H1 (cell line): ENCODE measurements around the gene BRSK2. TPM values are rescaled to one million over a fixed set of nuclear protein-coding genes. Genes with fewer than 3 reads are reported as not detected.

Experiments used
- CTCF ChIA-PET: fragments of 300-600 bp; sonication (Branson Sonifier 250); formaldehyde crosslinking; loops from one replicate; lab custom pipeline; 2021; ENCODE audit not compliant: partially characterized antibody; lab: Charles Lee
- POLR2A ChIA-PET: fragments of 300-600 bp; sonication (Branson Sonifier 250); formaldehyde crosslinking; loops from one replicate; lab custom pipeline; 2021; ENCODE audit warnings: inconsistent platforms; ENCODE audit not compliant: partially characterized antibody; lab: Charles Lee
- DNase-seq, 2 experiments: peaks; one replicate each; pipeline versions ENCODE4 v3.0.0 to v3.0.0-alpha.2; 2010 to 2022; ENCODE audit warnings: low spot score in 2 of 2, low read depth in 1 of 2, mixed read lengths in 1 of 2
- FAIRE-seq: peaks from 2 replicates; lab custom pipeline; 2011; peaks lifted over from hg19 to GRCh38; lab: Jason Lieb, UNC
- H2AFZ ChIP-seq: 2 replicates; pipeline ENCODE4 v1.8.1; 2012; ENCODE audit warnings: low read length, inconsistent platforms
- H2AK5ac ChIP-seq: 2 replicates; pipeline ENCODE4 v1.6.1; 2013; ENCODE audit warnings: low read depth, low read length
- H2BK120ac ChIP-seq: replicated peaks from 2 replicates; pipeline ENCODE3; 2013; ENCODE audit warnings: low read depth, low read length, inconsistent platforms
- H2BK12ac ChIP-seq: 2 replicates; pipeline ENCODE4 v1.6.1; 2013; ENCODE audit warnings: low read depth, low read length
- H2BK15ac ChIP-seq: 2 replicates; pipeline ENCODE4 v1.6.1; 2013; ENCODE audit warnings: low read length
- H2BK20ac ChIP-seq: 2 replicates; pipeline ENCODE4 v1.6.1; 2013; ENCODE audit warnings: low read length
- H2BK5ac ChIP-seq: 2 replicates; pipeline ENCODE4 v1.6.1; 2013; ENCODE audit warnings: low read depth, low read length
- H3K14ac ChIP-seq: 2 replicates; pipeline ENCODE4 v1.6.1; 2013; ENCODE audit warnings: inconsistent platforms; ENCODE audit not compliant: insufficient read length
- H3K18ac ChIP-seq: 2 replicates; pipeline ENCODE4 v1.6.1; 2013; ENCODE audit warnings: low read length; ENCODE audit errors: extremely low read depth
- H3K23ac ChIP-seq: 2 replicates; pipeline ENCODE4 v1.6.1; 2013; ENCODE audit warnings: inconsistent platforms; ENCODE audit not compliant: insufficient read length
- H3K23me2 ChIP-seq: 2 replicates; pipeline ENCODE4 v1.6.1; 2013; ENCODE audit warnings: low read depth, low read length
- H3K27ac ChIP-seq: 2 replicates; pipeline ENCODE4 v1.6.1; 2011; ENCODE audit warnings: low read depth, low read length, inconsistent platforms
- H3K27me3 ChIP-seq, 4 experiments: replicated peaks in 1 of 4; 1 replicate in 1 of 4; 2 replicates in 3 of 4; pipeline versions ENCODE4 v1.6.1 to v1.8.1; 2011 to 2013; ENCODE audit warnings: low read length in 3 of 4, mild to moderate bottlenecking in 3 of 4, inconsistent platforms in 2 of 4, mixed read lengths in 2 of 4, moderate library complexity in 1 of 4; ENCODE audit not compliant: control insufficient read depth in 3 of 4, insufficient read depth in 3 of 4; ENCODE audit errors: extremely low read depth in 1 of 4
- H3K36me3 ChIP-seq, 4 experiments: 2 replicates each; pipeline versions ENCODE4 v1.6.1 to v1.8.1; 2011 to 2013; ENCODE audit warnings: mild to moderate bottlenecking in 4 of 4, low read length in 3 of 4, moderate library complexity in 2 of 4, control low read depth in 1 of 4, inconsistent platforms in 1 of 4; ENCODE audit not compliant: insufficient read depth in 4 of 4, control insufficient read depth in 2 of 4
- H3K4ac ChIP-seq: replicated peaks from 2 replicates; pipeline ENCODE3; 2013; ENCODE audit warnings: low read length, low read depth, mixed read lengths, inconsistent platforms; ENCODE audit not compliant: insufficient read length
- H3K4me1 ChIP-seq, 4 experiments: replicated peaks in 1 of 4; 1 replicate in 1 of 4; 2 replicates in 3 of 4; pipeline versions ENCODE4 v1.6.1 to v1.8.1; 2011 to 2013; ENCODE audit warnings: low read length in 3 of 4, inconsistent platforms in 2 of 4, mixed read lengths in 1 of 4; ENCODE audit not compliant: insufficient read depth in 4 of 4, control insufficient read depth in 3 of 4
- H3K4me2 ChIP-seq, 2 experiments: 2 replicates each; pipeline versions ENCODE4 v1.6.1 to v1.8.1; 2011 to 2013; ENCODE audit warnings: low read depth in 2 of 2, low read length in 2 of 2, control low read depth in 1 of 2, inconsistent platforms in 1 of 2, mild to moderate bottlenecking in 1 of 2; ENCODE audit not compliant: insufficient read depth in 1 of 2
- H3K4me3 ChIP-seq, 4 experiments: fragments of 200-600, 300-600 bp in 1 of 4; sonication (generic), shearing (Covaris generic), sonication (Bioruptor Twin) in 1 of 4; 2 replicates each; pipeline versions ENCODE4 v1.5.1 to v1.8.1; 2011 to 2016; ENCODE audit warnings: low read length in 4 of 4, low read depth in 3 of 4, control low read depth in 2 of 4, inconsistent platforms in 2 of 4, mild to moderate bottlenecking in 2 of 4, mixed read lengths in 1 of 4, moderate library complexity in 1 of 4; ENCODE audit not compliant: insufficient read depth in 2 of 4; ENCODE audit errors: extremely low read depth in 1 of 4
- H3K56ac ChIP-seq: replicated peaks from 2 replicates; pipeline ENCODE3; 2013; ENCODE audit warnings: low read depth, mild to moderate bottlenecking, mixed read lengths, low read length, inconsistent platforms; ENCODE audit not compliant: insufficient read length
- H3K79me1 ChIP-seq: 2 replicates; pipeline ENCODE4 v1.6.1; 2013; ENCODE audit warnings: low read depth, low read length, control low read depth
- H3K79me2 ChIP-seq, 2 experiments: 2 replicates each; pipeline versions ENCODE4 v1.6.1 to v1.8.1; 2012 to 2013; ENCODE audit warnings: low read length in 2 of 2, mild to moderate bottlenecking in 2 of 2, inconsistent platforms in 1 of 2; ENCODE audit not compliant: insufficient read depth in 2 of 2, control insufficient read depth in 1 of 2
- H3K9ac ChIP-seq, 4 experiments: replicated peaks in 1 of 4; 1 replicate in 1 of 4; 2 replicates in 3 of 4; pipeline versions ENCODE4 v1.6.1 to v1.8.1; 2011 to 2013; ENCODE audit warnings: low read depth in 3 of 4, low read length in 3 of 4, control low read depth in 2 of 4, mild to moderate bottlenecking in 2 of 4, moderate library complexity in 2 of 4, inconsistent platforms in 1 of 4; ENCODE audit errors: extremely low read depth in 1 of 4
- H3K9me3 ChIP-seq, 2 experiments: 2 replicates each; pipeline versions ENCODE4 v1.6.1 to v1.8.1; 2012 to 2013; ENCODE audit warnings: mild to moderate bottlenecking in 2 of 2, moderate library complexity in 2 of 2, control low read depth in 1 of 2, inconsistent platforms in 1 of 2, low read depth in 1 of 2, low read length in 1 of 2, mixed read lengths in 1 of 2; ENCODE audit not compliant: insufficient read depth in 2 of 2
- H4K20me1 ChIP-seq, 2 experiments: replicated peaks in 1 of 2; 2 replicates each; pipeline versions ENCODE3 to v1.8.1; 2011 to 2013; ENCODE audit warnings: inconsistent platforms in 2 of 2, low read length in 2 of 2, mild to moderate bottlenecking in 1 of 2; ENCODE audit not compliant: insufficient read depth in 2 of 2, control insufficient read depth in 1 of 2
- H4K5ac ChIP-seq: 2 replicates; pipeline ENCODE4 v1.6.1; 2013; ENCODE audit warnings: low read length, low read depth, mixed read lengths, inconsistent platforms; ENCODE audit not compliant: insufficient read length
- H4K8ac ChIP-seq: 2 replicates; pipeline ENCODE4 v1.8.0; 2013; ENCODE audit warnings: mild to moderate bottlenecking, moderate library complexity, low read length, inconsistent platforms; ENCODE audit not compliant: insufficient read depth; ENCODE audit errors: extremely low read depth
- H4K91ac ChIP-seq: replicated peaks from 2 replicates; pipeline ENCODE3; 2013; ENCODE audit warnings: low read length, mixed read lengths, inconsistent platforms; ENCODE audit not compliant: insufficient read length
- CBX8 ChIP-seq: fragments of 300-800, 300-1000 bp; sonication (generic); IDR thresholded peaks from 2 replicates; pipeline ENCODE4 v1.7.1; 2016; ENCODE audit warnings: low read depth, low read length, borderline replicate concordance
- CHD2 ChIP-seq: IDR thresholded peaks from 2 replicates; pipeline ENCODE4 v1.6.1; 2012; ENCODE audit warnings: low read length, improper control_type of control experiment
- EZH2 ChIP-seq: fragments of 200-600 bp; sonication (generic); IDR thresholded peaks from 2 replicates; pipeline ENCODE4 v1.7.1; 2012; ENCODE audit warnings: low read depth, mild to moderate bottlenecking, moderate library complexity, low read length, inconsistent platforms; ENCODE audit not compliant: severe bottlenecking
- KDM5A ChIP-seq: fragments of 200-600 bp; IDR thresholded peaks from 2 replicates; pipeline ENCODE4 v1.7.1; 2012; ENCODE audit warnings: mild to moderate bottlenecking, low read length, inconsistent platforms, mixed read lengths
- POLR2A ChIP-seq, 2 experiments: IDR thresholded peaks; 1 replicate in 1 of 2; 2 replicates in 1 of 2; pipeline ENCODE4 v1.6.1; 2011; ENCODE audit warnings: low read depth in 2 of 2, low read length in 2 of 2, mild to moderate bottlenecking in 2 of 2; ENCODE audit errors: control extremely low read depth in 1 of 2
- RAD21 ChIP-seq, 2 experiments: IDR thresholded peaks in 1 of 2; conservative IDR thresholded peaks in 1 of 2; 2 replicates each; pipeline ENCODE4 v1.6.1; 2011; ENCODE audit warnings: low read depth in 2 of 2, low read length in 2 of 2, improper control_type of control experiment in 1 of 2, inconsistent platforms in 1 of 2, mild to moderate bottlenecking in 1 of 2, moderate library complexity in 1 of 2
- SIX5 ChIP-seq: IDR thresholded peaks from 2 replicates; pipeline ENCODE4 v1.6.1; 2011; ENCODE audit warnings: mild to moderate bottlenecking, low read depth, low read length
- YY1 ChIP-seq: IDR thresholded peaks from 2 replicates; pipeline ENCODE4 v1.6.1; 2011; ENCODE audit warnings: low read depth, mild to moderate bottlenecking, low read length
- WGBS, 2 experiments: shearing (Covaris generic) in 1 of 2; methylation state at CpG; one replicate each; pipeline versions ENCODE4 v1.1.6 to v1.1.7; 2013 to 2015; ENCODE audit warnings: low lambda C conversion rate in 2 of 2, mixed read lengths in 2 of 2, inconsistent platforms in 1 of 2, low coverage in 1 of 2, missing lambda C conversion rate in 1 of 2; ENCODE audit not compliant: insufficient replicate concordance in 2 of 2, insufficient coverage in 1 of 2, insufficient read length in 1 of 2; ENCODE audit errors: extremely low coverage in 1 of 2, missing lambda C conversion rate in 1 of 2; 5-methylcytosine and 5-hydroxymethylcytosine counted together
- polyA plus RNA-seq, 7 experiments: library from polyadenylated mRNA; depleted of rRNA in 3 of 7; stranded (reverse) in 5 of 7; unstranded in 2 of 7; fragments of >200 nt in 5 of 7; fragments of 200-250 nt in 2 of 7; gene quantifications; 1 replicate in 5 of 7; 2 replicates in 1 of 7; 4 replicates in 1 of 7; pipeline versions ENCODE4 v1.2.1 to v1.2.3, GENCODE V29; 2011 to 2013; ENCODE audit warnings: missing spikeins in 2 of 7, mixed read lengths in 2 of 7
- total RNA-seq: library from RNA; stranded (reverse); fragmentation: NEBNext Ultra II Directional; extraction: Animal tissue kit (Norgen Biotek cat#: 25700); gene quantifications from 2 replicates; pipeline ENCODE4 v1.2.1, GENCODE V29; 2021

Gene BRSK2
- total and polyA plus RNA-seq, 2 of the 8 experiments (the other 6 are each of a cell fraction or from before 2014, with no cell fraction given): 17.3 to 27.1 TPM

GRCh38 chr11:1343391-1344055 is 46.2 kb upstream of the BRSK2 start:
- Histone ChIP-seq H2BK5ac (no peak overlapping the region), H3K36me3 (no peaks in the 10 kb centered on the region), H3K56ac (no peak overlapping the region), H3K79me2 (no peaks in the 10 kb centered on the region), H3K4me3 (no peak overlapping the region), H3K4me2 (no peak overlapping the region), H4K91ac (no peak overlapping the region), H3K14ac (no peak overlapping the region), H2AK5ac (no peak overlapping the region), H3K23ac (no peak overlapping the region), H3K79me1 (no peaks in the 10 kb centered on the region), H3K9ac (no peak overlapping the region), H2BK20ac (no peak overlapping the region), H4K5ac (no peak overlapping the region), H3K9me3 (no peaks in the 10 kb centered on the region), H2BK12ac (no peak overlapping the region), H4K8ac (no peak overlapping the region), H3K4ac (no peak overlapping the region), H2BK120ac (no peak overlapping the region), H2AFZ (no peak overlapping the region), H3K18ac (no peak overlapping the region), H3K23me2 (peaks cover 6% of the 10 kb centered on the region; the same call in 1 of the 2 replicates), H3K27me3 (peaks cover 0 to 8% (median 3%) of the 10 kb centered on the region in 4 experiments; a peak in 4 of 7 replicates), H2BK15ac (no peak overlapping the region), H4K20me1 (peaks cover 0 to 3% of the 10 kb centered on the region in 2 experiments), H3K27ac (no peak overlapping the region), H3K4me1 (no peaks in the 10 kb centered on the region)
- no peak for FAIRE-seq
- POLR2A ChIA-PET: interaction anchor here (1.7 kb wide), 1 partner anchor 8 kb away, joined by 7 read pairs; no protein-coding TSS in a partner anchor
- CTCF ChIA-PET: interaction anchor here (0.7 to 1.5 kb wide), 4 partner anchors 8 to 496 kb away, joined by 3 read pairs; no protein-coding TSS in a partner anchor
- no peak for TF ChIP-seq RAD21 (IDR thresholded peaks at IDR 0.05 in 1 of 2, conservative IDR thresholded peaks at IDR 0.05 in 1 of 2; ENCODE audit: low read depth in 2 of 2, low read length in 2 of 2)
- TF ChIP-seq KDM5A: no peak
- no peak for TF ChIP-seq YY1
- TF ChIP-seq POLR2A (IDR thresholded peaks at IDR 0.05; ENCODE audit: control extremely low read depth in 1 of 2, low read depth in 2 of 2, low read length in 2 of 2): no peak
- TF ChIP-seq EZH2: no peak
- TF ChIP-seq CHD2: no peak
- no peak for TF ChIP-seq CBX8
- no peak for TF ChIP-seq SIX5
- WGBS, 2 experiments: 88% methylated on average over 25 of the region's 25 CpGs; no CpG with 5 or more reads in 1 of the 2 experiments
- no peak for DNase-seq
